HG02571 (cell line): ENCODE measurements around the gene CXCR6.
A peak's percentile ranks its signal among the peaks of the same experiment; 100 is the strongest.

ENCODE experiments used
- ATAC-seq: cut with Tn5 transposase; IDR thresholded peaks from one replicate; pipeline ENCODE4 v1.9.1; 2021; ENCODE audit warnings: mild to moderate bottlenecking, moderate library complexity; ENCODE audit not compliant: unreplicated experiment

The CXCR6 gene

GRCh38 chr3:45943207-45943846 is at the start of gene CXCR6:
Gene CXCR6, plus strand, starts transcription at chr3:45943464. Its CDS starts 3,018 bp downstream, at chr3:45946482.
- ATAC-seq = no peak

DNA sequence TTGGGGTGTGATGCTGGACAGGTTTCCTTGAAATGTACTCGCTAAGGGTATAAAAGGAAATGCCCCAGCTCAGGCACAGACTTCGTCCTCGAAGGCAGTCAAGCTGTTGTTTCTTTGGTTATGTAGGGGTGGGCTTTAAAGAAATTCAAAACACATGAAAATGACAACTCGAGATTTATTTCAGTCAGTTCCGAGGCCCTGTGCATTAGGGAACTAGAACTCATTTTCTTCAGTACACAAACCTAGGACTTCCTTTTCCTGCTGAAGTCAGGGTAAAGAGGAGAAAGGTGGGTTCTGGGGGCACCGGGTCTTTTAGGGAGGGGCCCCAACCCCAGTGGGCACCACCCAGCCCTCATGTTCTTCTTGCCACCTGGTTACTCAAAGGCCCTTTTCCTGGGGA is 49.2 kb upstream of the CXCR6 start:
- no peak for ATAC-seq

DNA sequence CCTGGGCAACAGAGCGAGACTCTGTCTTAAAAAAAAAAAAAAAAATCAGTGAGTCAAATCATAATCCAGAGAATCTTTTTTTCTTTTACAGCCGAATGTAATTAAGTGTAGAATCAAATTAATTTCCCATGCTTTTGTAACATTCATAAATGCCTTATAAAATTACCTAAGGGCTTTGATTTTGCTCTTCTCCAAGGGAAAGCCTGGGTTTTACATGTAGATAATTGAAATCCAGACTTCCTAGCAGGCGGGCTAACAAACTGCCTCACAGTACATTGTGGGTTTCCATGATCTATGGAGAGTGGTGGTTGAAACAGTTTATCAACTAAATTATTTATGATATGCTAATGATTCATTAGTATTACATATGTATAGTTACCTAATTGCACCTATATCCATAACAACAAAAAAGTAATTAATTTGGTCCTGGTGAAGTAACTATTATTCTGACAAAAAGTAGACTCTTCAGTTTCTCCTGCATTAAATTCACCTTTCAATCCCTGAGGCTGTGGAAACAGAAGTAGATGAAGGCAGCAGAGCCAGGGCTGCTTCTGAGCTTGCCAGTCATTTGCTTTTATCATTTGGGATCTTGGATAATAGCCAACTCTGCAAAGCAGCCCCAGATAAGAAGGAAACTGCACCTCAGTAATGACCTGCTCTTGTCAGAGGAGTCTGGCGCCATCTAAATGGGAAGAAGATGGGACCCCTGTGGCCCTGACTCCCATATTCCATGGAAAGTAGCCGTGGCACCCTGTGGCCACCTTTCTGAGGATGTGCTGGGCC is 47.4 kb upstream of the CXCR6 start:
- no peak for ATAC-seq

DNA sequence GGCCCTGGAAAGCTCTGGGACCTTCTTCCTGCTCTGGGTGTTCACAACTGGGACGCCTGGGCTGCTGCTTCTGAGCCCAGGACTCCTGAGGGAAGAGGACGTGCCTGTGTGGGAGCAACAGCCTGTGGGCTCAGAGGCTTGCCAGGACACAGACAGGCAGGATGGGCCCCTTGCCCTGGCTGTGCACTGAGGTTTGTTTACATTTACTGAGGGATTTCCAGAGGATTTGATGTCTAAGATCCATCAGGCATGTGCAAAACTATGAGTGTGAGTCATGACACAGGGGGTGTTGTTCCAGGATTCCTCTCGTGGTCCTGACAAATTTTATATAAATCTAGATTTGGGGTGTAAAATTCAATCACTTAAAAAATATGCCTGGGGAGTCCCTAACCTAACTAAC is 46.3 kb upstream of the CXCR6 start:
- ATAC-seq = no peak

DNA sequence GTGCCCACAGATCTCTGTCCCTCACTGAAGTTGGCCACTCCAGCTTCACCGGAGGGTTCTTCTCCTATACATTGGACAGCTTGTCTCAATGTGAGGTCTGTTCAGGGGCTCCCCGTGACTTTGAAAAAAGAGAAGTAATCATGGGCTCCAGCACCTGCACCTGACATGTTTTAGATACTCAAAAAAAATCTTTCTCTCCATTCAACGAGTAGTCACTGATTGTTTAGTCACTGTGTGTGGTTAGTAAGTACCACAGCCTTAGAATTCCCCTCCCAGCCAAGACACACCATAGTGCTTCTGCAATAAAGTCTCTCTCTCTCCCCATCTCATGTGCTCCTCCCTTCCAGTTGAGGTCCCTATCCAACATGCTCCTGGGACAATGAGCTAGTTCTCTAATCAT is 38.3 kb upstream of the CXCR6 start:
- ATAC-seq = no peak

GRCh38 chr3:45905755-45906154 is 37.5 kb upstream of the CXCR6 start:
- ATAC-seq = no peak

DNA sequence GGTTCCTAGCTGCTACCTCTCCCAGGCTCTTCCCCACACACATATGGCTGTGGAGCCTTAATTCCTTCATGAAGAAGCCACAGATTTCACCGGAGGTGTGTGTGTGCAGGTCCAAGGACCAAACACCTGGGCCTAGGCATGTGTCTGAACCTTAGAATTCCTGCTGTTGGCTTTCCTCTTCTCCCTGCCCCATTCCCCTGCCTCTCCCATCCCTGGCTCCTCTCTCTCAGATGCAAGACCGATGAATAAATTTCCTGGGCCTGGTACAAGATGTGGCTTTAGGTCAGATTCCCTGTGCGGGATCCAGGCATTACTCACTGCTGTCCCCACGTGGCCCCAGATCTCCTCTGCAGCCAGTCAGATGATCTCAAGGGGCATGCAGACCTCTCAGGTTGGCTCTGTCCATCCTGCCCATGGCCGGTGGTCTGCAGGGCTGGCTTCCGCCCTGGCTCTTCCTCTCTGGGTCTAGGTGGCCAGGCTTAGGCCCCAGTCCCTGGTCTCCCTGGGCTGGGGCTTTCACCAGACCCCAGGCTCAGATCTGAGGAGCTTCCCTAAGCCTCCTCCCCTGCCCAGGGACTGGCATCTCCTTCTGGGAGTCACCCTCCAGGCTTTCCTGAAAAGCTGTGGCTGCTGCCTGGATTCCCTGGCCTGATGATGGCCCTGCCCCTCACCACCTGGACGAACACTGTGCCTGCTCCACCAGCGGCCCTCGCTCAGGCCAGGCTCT is 36.4 kb upstream of the CXCR6 start:
- no peak for ATAC-seq

DNA sequence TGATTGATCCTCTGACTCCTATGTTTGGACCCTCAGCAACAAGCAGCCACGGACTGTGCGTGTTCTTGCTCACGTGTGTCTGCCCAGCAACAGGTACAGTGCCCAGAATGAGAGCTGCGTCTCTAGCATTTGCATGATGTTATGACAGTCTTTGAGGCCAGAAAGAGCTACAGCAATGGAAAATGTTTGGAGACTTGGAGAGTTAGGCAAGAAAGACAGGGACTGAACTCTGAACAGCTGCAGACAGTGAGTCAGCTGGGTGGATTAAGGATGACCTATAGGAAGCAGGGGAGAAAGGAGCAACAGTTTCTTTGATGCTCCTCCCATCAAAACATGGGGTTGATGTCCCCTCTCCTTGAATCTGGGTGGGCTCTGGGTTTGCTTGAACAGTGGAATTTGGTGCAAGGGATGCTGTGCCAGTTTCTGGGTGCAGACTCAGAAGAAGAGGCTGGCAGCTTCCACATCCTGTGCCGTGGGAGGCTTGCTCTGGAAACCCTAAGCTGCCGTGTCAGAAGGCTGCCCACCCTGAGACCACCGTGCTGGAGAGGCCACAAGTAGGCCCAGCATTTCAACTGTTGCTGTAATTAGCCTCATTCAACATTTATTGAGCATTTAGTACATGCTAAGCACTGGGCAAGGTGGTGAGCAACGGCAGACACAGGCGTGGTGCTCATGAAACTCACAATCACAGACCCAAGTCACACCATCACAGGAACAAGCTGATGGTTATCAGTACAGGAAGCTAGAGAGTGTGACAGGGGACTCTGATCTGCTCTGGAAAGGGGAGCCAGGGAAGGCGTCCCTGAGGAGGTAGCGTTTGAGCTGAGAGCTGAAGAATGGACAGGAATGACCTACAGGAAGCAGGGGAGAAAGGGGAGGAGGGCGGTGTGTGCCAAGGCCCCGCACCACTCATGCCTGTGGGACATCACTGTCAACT is 35.2 kb upstream of the CXCR6 start:
- no peak for ATAC-seq

- no peak for ATAC-seq
Measured at GRCh38 chr3:45908761-45909160, 34.5 kb upstream of the CXCR6 start.

GRCh38 chr3:45909542-45909941 is 33.7 kb upstream of the CXCR6 start:
- ATAC-seq = no peak

DNA sequence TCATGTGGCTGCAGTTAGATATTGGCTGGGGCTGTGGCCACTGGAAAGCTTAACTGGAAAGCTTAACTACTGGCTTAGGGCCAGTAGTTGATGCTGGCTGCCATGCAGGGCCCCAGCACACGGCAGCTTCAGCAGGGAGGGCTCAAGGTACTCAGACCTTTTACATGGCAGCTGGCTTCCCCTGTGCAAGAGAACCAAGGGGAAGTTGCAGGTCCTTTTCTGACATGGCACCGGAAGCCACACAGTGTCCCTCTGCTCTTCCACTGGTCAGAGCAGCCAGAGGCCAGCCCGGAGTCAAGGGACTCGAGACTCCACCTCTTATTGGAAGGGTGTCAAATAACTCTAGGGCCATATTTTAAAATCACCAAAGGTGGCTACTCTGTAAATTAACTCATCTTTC is 32.4 kb upstream of the CXCR6 start:
- ATAC-seq = no peak

- ATAC-seq = no peak
Measured at GRCh38 chr3:45911511-45912226, 31.6 kb upstream of the CXCR6 start.

DNA sequence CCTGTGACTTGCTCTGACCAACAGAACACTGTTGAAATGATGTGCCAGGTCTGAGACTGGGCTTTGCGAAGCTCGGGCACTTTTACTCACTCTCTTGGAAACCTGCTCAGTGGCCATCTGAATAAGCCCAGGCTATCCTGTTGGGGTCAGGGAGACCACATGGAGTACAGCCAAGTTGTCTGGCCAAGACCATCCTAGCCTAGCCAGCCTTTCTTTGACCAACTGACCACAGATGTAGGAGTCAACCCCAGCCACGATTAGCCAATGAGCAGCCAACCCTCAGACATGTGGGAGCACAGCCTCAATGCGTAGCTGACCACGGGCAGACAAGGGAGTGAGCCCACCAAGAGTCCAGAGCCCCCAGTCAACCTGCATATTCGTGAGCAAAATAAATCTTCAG is 30.8 kb upstream of the CXCR6 start:
- no peak for ATAC-seq

DNA sequence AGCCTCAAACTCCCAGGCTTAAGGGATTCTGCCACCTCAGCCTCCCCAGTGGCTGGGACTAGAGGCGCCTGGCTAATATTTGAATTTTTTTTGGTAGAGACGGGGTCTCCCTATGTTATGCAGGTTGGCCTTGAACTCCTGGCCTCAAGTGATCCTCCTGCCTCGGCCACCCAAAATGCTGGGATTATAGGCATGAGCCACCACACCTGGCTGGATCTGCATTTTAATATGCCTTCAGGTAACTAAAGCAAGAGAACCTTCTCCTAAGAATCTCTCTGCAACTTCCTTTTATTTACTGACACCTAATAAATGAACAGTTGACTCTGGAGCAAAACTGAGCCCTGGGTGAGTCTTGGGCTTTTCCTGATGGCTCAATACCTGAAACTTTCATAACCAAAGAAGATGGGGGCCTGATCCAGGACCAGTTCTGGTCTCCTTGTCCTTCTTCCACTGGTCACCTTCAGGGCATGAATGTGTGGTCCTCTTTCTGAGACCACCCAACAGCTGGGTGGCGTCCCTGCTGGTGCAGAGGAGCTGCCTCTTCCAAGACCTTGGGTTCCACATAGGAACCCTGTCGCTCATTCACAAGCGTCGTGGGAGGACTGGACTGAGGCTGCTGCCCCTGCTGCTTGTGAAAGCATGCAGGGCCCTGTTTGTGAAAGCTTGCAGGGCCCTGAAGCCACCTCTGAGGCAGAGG is 28.8 kb upstream of the CXCR6 start:
- no peak for ATAC-seq

DNA sequence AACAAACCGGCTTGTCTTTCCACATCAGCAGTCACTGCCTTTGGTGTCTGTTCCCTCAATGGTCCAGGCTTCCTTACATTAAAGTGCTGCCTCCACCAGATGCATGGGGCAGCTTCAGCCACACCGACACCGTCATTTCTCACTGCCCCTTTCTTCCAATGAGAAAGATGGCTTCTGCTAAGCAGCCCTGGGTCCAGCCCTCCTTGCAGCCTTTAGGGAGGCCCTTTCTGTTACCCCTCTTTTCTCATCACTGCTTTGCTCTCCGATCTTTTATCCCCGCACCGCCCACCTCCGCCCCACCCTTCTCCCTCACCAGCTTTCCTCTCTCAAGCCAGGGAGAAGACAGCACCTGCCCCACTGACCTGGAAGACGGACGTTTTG is 28.2 kb upstream of the CXCR6 start:
- ATAC-seq = no peak

DNA sequence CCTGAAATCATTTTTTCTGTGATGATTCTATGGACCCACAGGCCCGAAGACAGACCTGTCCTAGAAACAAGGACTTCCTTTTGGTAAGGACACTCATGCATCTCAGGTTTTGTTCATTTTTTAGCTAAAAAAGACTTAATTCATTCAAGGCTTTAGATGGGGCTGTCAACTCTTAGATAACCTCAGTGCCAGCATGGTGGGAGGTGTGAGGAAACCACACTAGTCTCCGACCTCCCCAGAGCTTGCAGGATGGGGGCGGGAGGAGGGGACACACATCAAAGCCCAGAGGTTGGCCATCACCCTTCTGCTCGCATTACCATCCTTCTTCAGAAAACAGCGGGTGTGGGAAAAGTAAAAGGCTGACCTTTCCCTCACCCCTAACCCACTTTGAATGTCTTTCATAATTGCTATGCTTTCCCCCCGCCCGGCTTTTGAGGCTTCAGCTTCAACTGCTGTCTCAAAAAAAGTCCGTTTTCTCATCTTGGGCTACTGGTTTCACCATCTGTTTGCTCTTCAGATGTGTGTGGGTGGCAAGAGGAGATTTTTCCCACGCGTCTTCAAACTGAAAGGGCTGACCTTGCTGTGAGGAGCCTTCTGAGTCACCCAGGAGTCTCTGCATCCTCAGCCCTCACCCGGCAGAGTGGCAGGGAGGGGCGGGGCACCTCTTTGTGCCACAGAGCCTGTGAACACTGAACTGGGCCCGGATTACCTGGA is 27.6 kb upstream of the CXCR6 start:
- ATAC-seq = peak; percentile 92

GRCh38 chr3:45917146-45917898 is 25.9 kb upstream of the CXCR6 start:
- no peak for ATAC-seq
